GM12891 (cell line): ENCODE measurements around the gene HNRNPA2B1.
"Not testable (repeated sequence)": the region's sequence is repeated elsewhere in the genome, so short reads cannot be mapped to it uniquely, and the experiment has no call there.

Experiments
- DNase-seq: peaks from one replicate; pipeline ENCODE4 v3.0.0; 2011; ENCODE audit warnings: low spot score; ENCODE audit not compliant: insufficient read length
- FAIRE-seq: peaks from 2 replicates; lab custom pipeline; 2011; peaks lifted over from hg19 to GRCh38; lab: Jason Lieb, UNC
- PAX5 ChIP-seq: IDR thresholded peaks from 2 replicates; pipeline ENCODE4 v1.6.1; 2011; ENCODE audit warnings: low read length, moderate library complexity, mild to moderate bottlenecking; ENCODE audit not compliant: insufficient read depth, severe bottlenecking
- POLR2A ChIP-seq: IDR thresholded peaks from 2 replicates; pipeline ENCODE4 v1.6.1; 2011; ENCODE audit warnings: low read depth, low read length, control low read depth
- POLR2AphosphoS5 ChIP-seq: IDR thresholded peaks from 2 replicates; pipeline ENCODE4 v1.6.1; 2011; ENCODE audit warnings: low read depth, low read length, control low read depth
- POU2F2 ChIP-seq: IDR thresholded peaks from 2 replicates; pipeline ENCODE4 v1.6.1; 2011; ENCODE audit warnings: low read depth, mild to moderate bottlenecking, control low read depth, low read length, moderate library complexity
- SPI1 ChIP-seq: IDR thresholded peaks from 2 replicates; pipeline ENCODE4 v1.6.1; 2011; ENCODE audit warnings: low read depth, low read length, control low read depth
- TAF1 ChIP-seq: IDR thresholded peaks from 2 replicates; pipeline ENCODE4 v1.6.1; 2011; ENCODE audit warnings: low read depth, low read length, control low read depth

HNRNPA2B1 gene

DNA sequence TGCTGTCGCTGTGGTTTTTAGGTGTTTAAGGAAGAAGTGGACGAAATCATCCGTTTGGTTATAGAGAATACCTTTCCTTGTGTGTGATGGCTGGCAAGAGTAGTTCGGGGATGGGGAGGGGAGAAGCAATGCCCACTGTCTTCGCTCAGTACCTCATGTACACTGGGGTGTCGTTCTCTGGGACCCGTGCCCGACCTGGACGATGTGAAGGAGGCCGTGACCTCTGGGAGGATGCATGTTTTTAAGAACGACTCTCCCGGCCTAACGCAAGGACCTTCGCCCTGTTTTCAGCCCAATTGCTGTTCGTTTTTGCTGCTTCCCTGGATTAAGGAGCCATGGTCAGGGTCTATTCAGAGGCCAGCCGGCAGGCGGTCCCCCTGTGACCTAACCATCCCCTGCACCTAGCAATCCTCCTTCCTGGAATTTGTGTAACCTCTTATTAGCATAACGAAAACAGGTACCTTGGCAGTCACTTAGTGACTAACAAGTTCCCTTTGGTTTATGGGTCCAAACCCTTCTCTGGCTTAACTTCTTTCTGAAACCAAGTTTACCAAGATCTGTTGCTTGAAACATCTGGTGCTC is 47.2 kb downstream of the HNRNPA2B1 start:
- TF ChIP-seq POU2F2 (0 out of 2 replicates have a peak, but pooled peaks have one; percentile 32), TAF1 (no peak)
- DNase-seq (no peak), FAIRE-seq (peak; percentile 47)

DNA sequence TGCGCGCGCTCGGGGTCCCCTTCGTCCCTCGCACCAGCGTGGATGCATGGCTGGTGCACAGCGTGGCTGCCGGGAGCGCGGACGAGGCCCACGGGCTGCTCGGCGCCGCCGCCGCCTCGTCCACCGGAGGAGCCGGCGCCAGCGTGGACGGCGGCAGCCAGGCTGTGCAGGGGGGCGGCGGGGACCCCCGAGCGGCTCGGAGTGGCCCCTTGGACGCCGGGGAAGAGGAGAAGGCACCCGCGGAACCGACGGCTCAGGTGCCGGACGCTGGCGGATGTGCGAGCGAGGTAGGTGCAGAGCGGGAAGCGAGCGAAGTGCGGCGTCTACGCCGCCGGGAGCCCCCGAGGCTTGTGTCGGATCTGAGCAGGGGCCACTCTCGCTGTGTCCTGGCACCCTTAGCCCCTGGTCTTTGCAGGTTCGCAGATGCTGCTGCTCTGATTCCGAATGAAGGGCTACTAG is 47.7 kb downstream of the HNRNPA2B1 start:
- not testable (repeated sequence) for DNase-seq
- FAIRE-seq, result peak; percentile 16

DNA sequence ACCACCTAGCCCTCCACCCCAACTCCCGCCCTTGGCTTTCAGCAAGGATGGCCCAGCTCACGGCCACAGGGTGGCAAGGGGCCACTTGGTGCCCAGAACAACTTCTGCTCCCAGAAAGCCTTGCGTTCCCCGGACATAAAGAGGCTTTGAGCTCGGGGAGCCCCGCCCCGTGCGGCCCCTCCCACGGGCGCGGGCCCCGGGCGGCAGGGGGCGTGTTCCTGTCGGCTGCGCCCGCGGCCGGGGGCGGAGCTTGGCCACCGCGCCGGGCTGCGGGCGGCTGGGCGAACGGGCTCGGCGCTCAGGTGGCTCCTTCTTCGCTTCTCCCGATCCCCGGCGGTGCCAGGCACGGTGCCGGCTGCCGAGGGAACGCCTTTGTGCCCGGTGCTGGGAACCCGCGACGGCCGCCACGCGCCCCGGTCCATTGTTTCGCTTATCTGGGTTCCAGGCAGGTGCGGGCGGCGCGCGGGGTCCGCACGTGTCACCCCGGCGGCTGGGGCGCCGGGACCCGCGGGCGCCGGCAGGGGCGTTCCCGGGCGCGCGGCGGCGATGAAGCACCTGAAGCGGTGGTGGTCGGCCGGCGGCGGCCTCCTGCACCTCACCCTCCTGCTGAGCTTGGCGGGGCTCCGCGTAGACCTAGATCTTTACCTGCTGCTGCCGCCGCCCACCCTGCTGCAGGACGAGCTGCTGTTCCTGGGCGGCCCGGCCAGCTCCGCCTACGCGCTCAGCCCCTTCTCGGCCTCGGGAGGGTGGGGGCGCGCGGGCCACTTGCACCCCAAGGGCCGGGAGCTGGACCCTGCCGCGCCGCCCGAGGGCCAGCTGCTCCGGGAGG is 48.4 kb downstream of the HNRNPA2B1 start, which contains the start of gene NFE2L3:
TSS of gene NFE2L3 (plus strand) at position 246 of the 829 bp plus-strand sequence. CDS start at position 547, 301 bp downstream.
- DNase-seq, result peak; percentile 79
- TF ChIP-seq POLR2AphosphoS5 (no peak; the same call in 1 of the 2 replicates), POLR2A (peak; percentile 38; the same call in 1 of the 2 replicates), POU2F2 (no peak), TAF1 (no peak), SPI1 (no peak), PAX5 (peak; percentile 29)

DNA sequence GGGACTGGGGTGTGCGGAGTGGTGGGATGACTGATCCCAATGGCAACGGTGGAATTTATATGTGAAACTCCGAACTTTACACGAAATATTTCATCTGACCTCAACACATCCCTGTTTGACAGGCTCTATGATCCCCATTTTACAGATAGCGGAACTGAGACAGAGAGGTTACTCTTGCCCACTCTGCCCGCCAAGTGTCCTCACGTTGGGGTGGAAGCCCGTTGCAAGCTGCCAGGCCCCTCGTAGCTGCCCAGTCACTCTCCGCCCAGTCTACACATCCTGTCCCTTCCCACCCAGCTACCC is 48.9 kb downstream of the HNRNPA2B1 start:
- DNase-seq, result no peak
- FAIRE-seq, result no peak

More for the DNA sequence above, 48.4 kb downstream of the HNRNPA2B1 start, which contains the start of gene NFE2L3:
- peak; percentile 91 for FAIRE-seq

DNA sequence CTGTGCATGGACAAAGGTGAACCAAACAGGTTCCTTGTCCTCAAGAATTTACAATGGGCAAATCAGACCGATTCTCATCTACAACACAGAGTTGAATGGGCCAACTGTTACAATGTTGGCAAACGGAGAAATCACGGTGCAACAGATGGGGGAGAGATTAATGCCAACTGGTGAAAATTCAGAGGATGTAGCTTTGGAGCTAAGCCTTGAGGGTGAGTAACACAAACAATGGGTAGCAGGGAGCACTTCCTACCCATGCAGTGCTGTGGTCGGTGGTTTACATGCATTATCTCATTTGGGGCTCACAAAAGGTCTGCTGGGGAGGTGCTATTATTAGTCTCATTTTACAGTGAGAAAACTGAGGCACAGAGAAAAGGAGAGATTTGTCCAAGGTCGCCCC is 49.5 kb downstream of the HNRNPA2B1 start:
- no peak for DNase-seq
- peak; percentile 28 for FAIRE-seq
- TF ChIP-seq SPI1, result peak; percentile 36; the same call in 1 of the 2 replicates
- TF ChIP-seq TAF1, result no peak
- TF ChIP-seq POLR2A, result no peak

More for the DNA sequence above, 48.9 kb downstream of the HNRNPA2B1 start:
- TF ChIP-seq SPI1 (0 out of 2 replicates have a peak, but pooled peaks have one; percentile 20), PAX5 (no peak), POU2F2 (no peak), POLR2AphosphoS5 (no peak), TAF1 (no peak)

DNA sequence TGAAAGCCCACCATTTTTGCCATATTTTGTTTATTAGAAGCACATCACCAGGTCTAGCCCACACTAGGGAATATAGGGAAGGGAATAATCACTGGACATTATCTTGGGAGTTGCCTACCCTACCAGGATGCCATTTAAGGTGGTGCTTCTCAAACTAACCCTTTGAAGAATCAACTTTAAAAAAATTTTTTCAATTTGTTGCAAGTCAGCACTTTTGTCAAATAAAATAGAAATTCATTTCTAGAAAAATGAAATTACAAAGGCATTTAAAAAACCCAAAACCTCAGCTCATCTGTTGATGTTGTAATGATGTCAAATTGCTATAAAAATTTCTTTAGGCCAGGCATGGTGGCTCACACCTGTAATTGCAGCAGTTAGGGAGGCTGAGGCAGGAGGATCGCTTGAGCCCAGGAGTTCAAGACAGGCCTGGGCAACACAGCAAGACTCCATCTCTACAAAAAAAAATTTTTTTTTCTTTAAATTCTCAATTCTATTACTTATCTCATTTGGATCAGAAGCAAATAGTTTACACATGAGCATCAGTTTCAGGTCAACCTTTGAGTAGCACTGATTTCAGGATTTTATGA is 51.1 kb downstream of the HNRNPA2B1 start:
- TF ChIP-seq PAX5 (no peak), POU2F2 (no peak), POLR2AphosphoS5 (no peak), POLR2A (no peak), TAF1 (no peak), SPI1 (no peak)
- DNase-seq, result no peak
- FAIRE-seq, result no peak

DNA sequence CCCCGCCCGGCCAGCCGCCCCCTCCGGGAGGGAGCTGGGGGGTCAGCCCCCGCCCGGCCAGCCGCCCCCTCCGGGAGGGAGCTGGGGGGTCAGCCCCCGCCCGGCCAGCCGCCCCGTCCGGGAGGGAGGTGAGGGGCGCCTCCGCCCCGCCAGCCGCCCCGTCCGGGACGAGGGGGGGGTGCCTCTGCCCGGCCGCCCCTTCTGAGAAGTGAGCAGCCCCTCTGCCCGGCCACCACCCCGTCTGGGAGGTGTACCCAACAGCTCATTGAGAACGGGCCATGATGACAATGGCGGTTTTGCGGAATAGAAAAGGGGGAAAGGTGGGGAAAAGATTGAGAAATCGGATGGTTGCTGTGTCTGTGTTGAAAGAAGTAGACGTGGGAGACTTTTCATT is 52.2 kb downstream of the HNRNPA2B1 start:
- not testable (repeated sequence) for FAIRE-seq

DNA sequence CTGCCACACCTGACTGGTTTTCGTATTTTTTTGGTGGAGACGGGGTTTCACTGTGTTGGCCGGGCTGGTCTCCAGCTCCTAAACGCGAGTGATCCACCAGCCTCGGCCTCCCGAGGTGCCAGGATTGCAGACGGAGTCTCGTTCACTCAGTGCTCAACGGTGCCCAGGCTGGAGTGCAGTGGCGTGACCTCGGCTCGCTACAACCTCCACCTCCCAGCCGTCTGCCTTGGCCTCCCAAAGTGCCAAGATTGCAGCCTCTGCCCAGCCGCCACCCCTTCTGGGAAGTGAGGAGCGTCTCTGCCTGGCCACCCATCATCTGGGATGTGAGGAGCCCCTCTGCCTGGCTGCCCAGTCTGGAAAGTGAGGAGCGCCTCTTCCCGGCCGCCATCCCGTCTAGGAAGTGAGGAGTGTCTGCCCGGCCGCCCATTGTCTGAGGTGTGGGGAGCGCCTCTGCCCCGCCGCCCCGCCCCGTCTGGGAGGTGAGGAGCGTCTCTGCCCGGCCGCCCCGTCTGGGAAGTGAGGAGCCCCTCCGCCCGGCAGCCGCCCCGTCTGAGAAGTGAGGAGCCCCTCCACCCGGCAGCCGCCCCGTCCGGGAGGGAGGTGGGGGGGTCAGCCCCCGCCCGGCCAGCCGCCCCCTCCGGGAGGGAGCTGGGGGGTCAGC is 52.8 kb downstream of the HNRNPA2B1 start:
- DNase-seq, FAIRE-seq: not testable (repeated sequence)

More for the DNA sequence above, 52.2 kb downstream of the HNRNPA2B1 start:
- not testable (repeated sequence) for DNase-seq

DNA sequence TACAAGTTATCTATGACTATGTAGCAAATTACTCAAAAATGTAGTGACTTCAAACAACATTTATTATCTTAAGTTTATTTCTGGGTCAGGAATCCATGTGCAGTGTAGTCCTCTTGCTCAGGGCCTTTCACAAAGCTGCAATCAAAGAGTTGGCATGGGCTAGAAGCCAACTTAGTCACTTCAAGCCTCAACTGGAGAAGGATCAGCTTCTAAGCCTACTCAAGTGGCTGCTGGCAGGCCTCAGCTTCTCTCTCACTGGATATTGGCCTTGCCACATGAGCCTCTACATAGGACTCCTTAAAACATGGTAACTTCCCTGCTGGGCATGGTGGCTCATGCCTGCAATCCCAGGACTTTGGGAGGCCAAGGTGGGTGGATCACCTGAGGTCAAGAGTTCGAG is 53.5 kb downstream of the HNRNPA2B1 start:
- FAIRE-seq (no peak), DNase-seq (no peak)
- TF ChIP-seq PAX5, result no peak
- no peak for TF ChIP-seq TAF1
- TF ChIP-seq POU2F2, result no peak
- no peak for TF ChIP-seq SPI1
- TF ChIP-seq POLR2A, result no peak
- TF ChIP-seq POLR2AphosphoS5, result no peak

DNA sequence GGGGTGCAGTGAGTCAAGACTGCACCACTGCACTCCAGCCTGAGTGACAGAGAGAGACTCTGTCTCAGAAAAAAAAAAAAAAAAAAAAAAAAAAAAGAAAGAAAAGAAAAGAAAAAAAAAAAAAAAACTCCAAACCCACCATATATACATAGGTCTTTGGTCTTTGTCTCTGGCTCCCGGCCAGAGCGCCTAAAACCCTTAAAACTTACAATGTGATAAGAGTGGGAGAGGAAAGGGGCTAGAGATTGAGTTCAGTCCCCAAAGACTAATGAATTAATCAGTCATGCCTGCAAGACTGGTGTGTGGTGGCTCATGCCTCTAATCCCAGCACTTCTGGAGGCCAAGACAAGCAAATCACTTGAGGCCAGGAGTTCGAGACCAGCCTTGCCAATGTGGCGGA is 55.3 kb downstream of the HNRNPA2B1 start:
- FAIRE-seq (no peak), DNase-seq (no peak)
- no peak for TF ChIP-seq TAF1
- TF ChIP-seq PAX5, result no peak
